Chondrocyte (in vitro differentiated cells): ENCODE measurements around the gene SAP30L. TPM values are rescaled to one million over a fixed set of nuclear protein-coding genes. Genes with fewer than 3 reads are reported as not detected.

ENCODE experiments used
- DNase-seq: peaks from one replicate; pipeline ENCODE4 v3.0.0; 2021; ENCODE audit warnings: mixed read lengths, low spot score
- H3K27ac Mint-ChIP-seq: one replicate; pipeline ENCODE4 v1.8.0; 2021; ENCODE audit warnings: mild to moderate bottlenecking, moderate library complexity, mixed read lengths; ENCODE audit not compliant: unreplicated experiment
- H3K27me3 Mint-ChIP-seq: 2 replicates; pipeline ENCODE4 v1.8.0; 2021; ENCODE audit warnings: low read depth, mixed read lengths
- H3K36me3 Mint-ChIP-seq: 2 replicates; pipeline ENCODE4 v1.8.0; 2021; ENCODE audit warnings: low read depth, mixed read lengths
- H3K4me1 Mint-ChIP-seq: 2 replicates; pipeline ENCODE4 v1.8.0; 2021; ENCODE audit warnings: low read depth, mild to moderate bottlenecking, mixed read lengths
- H3K4me3 Mint-ChIP-seq: one replicate; pipeline ENCODE4 v1.8.0; 2021; ENCODE audit warnings: mild to moderate bottlenecking, moderate library complexity, mixed read lengths; ENCODE audit not compliant: unreplicated experiment
- H3K9me3 Mint-ChIP-seq: 2 replicates; pipeline ENCODE4 v1.8.0; 2021; ENCODE audit warnings: low read depth, mixed read lengths
- CTCF ChIP-seq: fragments of 200-600 bp; sonication (generic); IDR thresholded peaks from 2 replicates; pipeline ENCODE4 v1.5.0; 2021; ENCODE audit warnings: antibody characterized with exemption, mild to moderate bottlenecking, moderate library complexity
- total RNA-seq: library from RNA; stranded (reverse); gene quantifications from 3 replicates; pipeline ENCODE4 v1.2.1, GENCODE V29; 2021

SAP30L gene
- total RNA-seq, 1 donor from 2014 or later = 33.8 TPM

GRCh38 chr5:154477382-154478223, 31.8 kb downstream of the SAP30L start:
- no peaks in the 10 kb centered on the region for H3K9me3 Mint-ChIP-seq
- H3K36me3 Mint-ChIP-seq = peaks cover 3% of the 10 kb centered on the region
- H3K4me1 Mint-ChIP-seq = peaks cover 36% of the 10 kb centered on the region
- no peak for DNase-seq
- no peak for TF ChIP-seq CTCF
- peak overlapping the region; percentile 55 for H3K4me3 Mint-ChIP-seq
- peaks cover 90% of the 10 kb centered on the region for H3K27me3 Mint-ChIP-seq
- H3K27ac Mint-ChIP-seq = no peak overlapping the region

- Mint-ChIP-seq H3K4me3 (peak within 1 kb of the TSS; percentile 55), H3K4me1 (peaks cover 33% of the 10 kb centered on the region), H3K27ac (no peak within 1 kb of the TSS), H3K27me3 (peaks cover 90% of the 10 kb centered on the region), H3K36me3 (peaks cover 2% of the 10 kb centered on the region), H3K9me3 (no peaks in the 10 kb centered on the region)
- DNase-seq = no peak
- TF ChIP-seq CTCF = no peak
These were observed 32.4 kb downstream of the SAP30L start, which contains the start of gene HAND1 for GRCh38 chr5:154478224-154478565. HAND1 (minus strand) TSS chr5:154478227; CDS start chr5:154478008, 219 bp downstream.

- H3K27ac Mint-ChIP-seq = no peak overlapping the region
These were observed 33.0 kb downstream of the SAP30L start for GRCh38 chr5:154478752-154479159.

GRCh38 chr5:154479160-154479943, 33.6 kb downstream of the SAP30L start:
- H3K27ac Mint-ChIP-seq = no peak overlapping the region
- peaks cover 90% of the 10 kb centered on the region for H3K27me3 Mint-ChIP-seq
- peaks cover 26% of the 10 kb centered on the region for H3K4me1 Mint-ChIP-seq
- H3K4me3 Mint-ChIP-seq = no peak overlapping the region
- H3K36me3 Mint-ChIP-seq = peaks cover 2% of the 10 kb centered on the region
- no peak for TF ChIP-seq CTCF
- no peak for DNase-seq
- no peaks in the 10 kb centered on the region for H3K9me3 Mint-ChIP-seq

More at GRCh38 chr5:154478752-154479159, 33.0 kb downstream of the SAP30L start:
- DNase-seq = no peak
- H3K36me3 Mint-ChIP-seq = peaks cover 2% of the 10 kb centered on the region
- H3K4me3 Mint-ChIP-seq = no peak overlapping the region
- TF ChIP-seq CTCF = no peak
- peaks cover 29% of the 10 kb centered on the region for H3K4me1 Mint-ChIP-seq
- no peaks in the 10 kb centered on the region for H3K9me3 Mint-ChIP-seq
- peaks cover 90% of the 10 kb centered on the region for H3K27me3 Mint-ChIP-seq
